ENCODE data around the gene TOP3A.
"Not testable (repeated sequence)": the region's sequence is repeated elsewhere in the genome, so short reads cannot be mapped to it uniquely, and the experiment has no call there.

- TF ChIP-seq CTCF (IDR thresholded peaks at IDR 0.05); EZH2 (IDR thresholded peaks at IDR 0.05; ENCODE audit: borderline replicate concordance, insufficient read depth, low read depth, low read length, poor library complexity, severe bottlenecking): not testable (repeated sequence)
Observed at GRCh38 chr17:18298061-18298460, 16.7 kb downstream of the TOP3A start.
